Stimulated activated CD8-positive, alpha-beta memory T cell treated with anti-CD3 and anti-CD28 coated beads, Interleukin-7, amount 100 ng/mL, for 48 hours (primary cell): ENCODE data around the gene BRD1.
"Not testable (repeated sequence)": the region's sequence is repeated elsewhere in the genome, so short reads cannot be mapped to it uniquely, and the experiment has no call there.

Experiments used
- DNase-seq, 2 donors: peaks; one replicate each; pipeline ENCODE4 v3.0.0-alpha.2; 2020; ENCODE audit warnings: low read depth in 1 of 2; ENCODE audit errors: extremely low read depth in 1 of 2

The BRD1 gene

GRCh38 chr22:49853981-49854831 lies 26.5 kb upstream of the BRD1 start:
- no peak for DNase-seq

GRCh38 chr22:49852898-49853894 lies 25.5 kb upstream of the BRD1 start, which contains the start of gene ZBED4:
Gene ZBED4, plus strand, starts transcription at chr22:49853844. Its CDS starts 29,819 bp downstream, at chr22:49883663.
- DNase-seq = peak; percentile 96 to 100

- not testable (repeated sequence) for DNase-seq
Observed at GRCh38 chr22:49852568-49852897, 24.9 kb upstream of the BRD1 start.

- no peak for DNase-seq
Observed at GRCh38 chr22:49850959-49851802, 23.5 kb upstream of the BRD1 start.

GRCh38 chr22:49850021-49850911 lies 22.6 kb upstream of the BRD1 start:
- DNase-seq = no peak

GRCh38 chr22:49849161-49850020 lies 21.7 kb upstream of the BRD1 start:
- DNase-seq = no peak

- no peak for DNase-seq
Observed at GRCh38 chr22:49848690-49849160, 21.1 kb upstream of the BRD1 start.

- no peak for DNase-seq
Observed at GRCh38 chr22:49847751-49848689, 20.3 kb upstream of the BRD1 start.

GRCh38 chr22:49845666-49846459 lies 18.2 kb upstream of the BRD1 start:
- no peak for DNase-seq

GRCh38 chr22:49845241-49845640 lies 17.6 kb upstream of the BRD1 start:
- DNase-seq = no peak

- DNase-seq = peak; percentile 78 to 89
Observed at GRCh38 chr22:49838771-49839717, 11.4 kb upstream of the BRD1 start.

- DNase-seq = no peak
Observed at GRCh38 chr22:49833340-49834007, 5.8 kb upstream of the BRD1 start.

- DNase-seq = no peak
Observed at GRCh38 chr22:49829044-49829853, 1.6 kb upstream of the BRD1 start.

GRCh38 chr22:49828599-49828965 lies 909 bp upstream of the BRD1 start:
- no peak for DNase-seq
